Stimulated activated CD4-positive, alpha-beta T cell treated with anti-CD3 and anti-CD28 coated beads, Interleukin-15, amount 100 ng/mL, for 1 hour (primary cell): ENCODE results near the gene FBN2.

Experiments
- DNase-seq, 2 donors: peaks; one replicate each; pipeline ENCODE4 v3.0.0-alpha.2; 2020; ENCODE audit warnings: low read depth in 1 of 2, low spot score in 1 of 2

FBN2 gene

DNA sequence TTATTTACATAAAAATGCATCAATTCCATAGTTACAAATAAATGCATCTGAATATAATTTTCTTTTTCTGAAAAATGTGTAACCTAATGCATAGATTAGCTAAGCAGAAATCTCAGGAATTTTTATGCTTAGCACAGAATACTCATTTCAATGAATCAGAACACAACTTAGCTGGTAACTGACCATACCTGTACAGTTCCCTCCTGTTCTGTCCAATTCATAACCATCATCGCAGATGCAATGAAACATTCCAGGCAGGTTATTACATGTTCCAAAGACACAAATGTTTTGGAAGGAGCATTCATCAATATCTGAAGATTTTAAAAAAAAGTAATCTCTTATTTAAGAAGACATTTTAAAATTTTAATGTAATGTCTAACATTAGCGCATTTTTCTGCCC is 219.4 kb downstream of the FBN2 start:
- no peak for DNase-seq

DNA sequence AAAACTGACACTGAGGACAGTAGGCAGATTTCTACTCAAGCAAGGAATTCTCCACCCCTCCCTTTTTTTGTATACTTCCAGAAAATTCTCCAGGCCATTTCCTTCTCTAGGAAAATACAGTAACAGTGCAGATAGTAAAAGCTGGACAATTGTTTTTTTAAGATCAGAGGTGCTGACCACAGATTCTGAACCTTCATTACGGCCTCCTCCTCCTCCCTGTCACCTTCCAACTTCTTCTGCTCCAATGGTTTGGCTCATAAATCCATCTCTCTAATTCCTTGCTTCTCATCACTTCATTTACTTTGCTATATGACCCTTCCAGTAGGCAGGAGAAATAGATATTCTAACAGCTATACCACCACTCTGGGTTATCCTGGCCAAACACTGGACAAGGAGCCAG is 220.6 kb downstream of the FBN2 start:
- DNase-seq, result no peak

DNA sequence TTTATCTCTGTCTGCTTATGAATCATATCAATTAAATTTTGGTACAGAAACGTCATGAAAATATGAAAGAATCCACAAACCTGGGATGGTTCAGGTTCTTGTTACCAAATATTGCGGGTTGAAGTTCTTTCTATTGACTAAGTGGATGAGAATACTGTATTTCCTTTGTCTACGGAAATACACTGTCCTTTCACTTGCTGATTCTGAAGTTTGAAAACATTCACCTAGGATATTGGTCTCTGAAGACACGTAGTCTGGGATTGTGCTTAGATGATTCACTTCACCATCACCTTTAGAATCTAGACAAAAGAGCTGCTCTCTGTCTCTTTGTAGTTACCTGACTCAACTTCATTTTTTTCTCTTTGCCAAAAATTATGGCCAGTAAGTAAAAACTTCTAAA is 222.4 kb downstream of the FBN2 start:
- no peak for DNase-seq

DNA sequence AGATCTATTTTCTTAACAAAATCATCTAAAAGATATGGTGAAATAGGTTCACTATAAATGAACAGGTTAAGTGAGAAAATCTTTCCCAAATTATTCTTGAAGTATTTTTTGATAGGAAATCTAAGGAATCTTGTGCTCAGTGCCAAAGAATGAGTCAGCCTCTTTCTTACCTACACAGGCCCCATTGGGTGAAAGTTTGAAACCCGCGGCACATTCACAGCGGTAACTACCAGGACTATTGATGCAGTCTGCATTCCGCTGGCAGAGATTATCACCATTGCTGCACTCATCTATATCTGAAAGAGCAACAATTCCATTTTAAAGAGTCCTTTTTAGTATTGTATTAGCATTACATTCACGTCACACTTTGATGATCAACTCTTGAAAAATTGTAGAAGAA is 232.7 kb downstream of the FBN2 start:
- DNase-seq, result no peak

DNA sequence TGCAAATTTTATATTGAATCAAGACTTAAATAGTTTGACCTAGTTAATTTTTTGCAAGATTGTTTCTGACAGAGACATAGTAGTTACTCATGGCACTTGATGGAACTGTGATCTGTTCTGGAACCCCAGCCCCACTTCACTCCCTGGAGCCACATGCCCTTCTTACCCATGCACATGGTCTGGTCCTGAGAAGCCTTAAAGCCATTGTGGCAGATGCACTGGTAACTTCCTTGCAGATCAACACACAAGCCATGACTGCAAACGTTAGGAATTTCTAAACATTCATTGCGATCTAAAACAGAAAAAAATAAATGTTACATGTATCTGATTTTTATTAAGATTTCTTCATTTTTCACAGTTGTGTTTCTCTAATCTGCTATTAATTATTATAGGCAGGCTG is 233.3 kb downstream of the FBN2 start:
- DNase-seq, result no peak

DNA sequence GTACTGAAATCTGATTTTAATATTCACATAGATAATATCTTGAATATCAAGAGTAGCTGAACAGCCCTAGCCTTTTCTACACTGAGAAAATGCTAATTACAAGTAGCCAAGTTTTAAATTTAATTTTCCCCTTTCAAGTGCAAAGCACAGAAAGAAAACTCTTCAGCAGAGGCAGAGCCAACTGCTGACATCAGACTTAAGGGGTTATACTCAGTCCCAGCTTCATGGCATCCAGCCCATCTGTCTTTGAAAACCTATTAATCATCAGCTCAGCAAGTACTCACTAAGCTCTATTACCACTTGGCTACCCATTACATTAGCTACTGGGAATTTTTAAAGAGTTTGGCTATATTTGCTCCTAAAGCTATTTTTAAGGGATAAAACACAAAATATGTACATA is 234.0 kb downstream of the FBN2 start:
- DNase-seq, result no peak

DNA sequence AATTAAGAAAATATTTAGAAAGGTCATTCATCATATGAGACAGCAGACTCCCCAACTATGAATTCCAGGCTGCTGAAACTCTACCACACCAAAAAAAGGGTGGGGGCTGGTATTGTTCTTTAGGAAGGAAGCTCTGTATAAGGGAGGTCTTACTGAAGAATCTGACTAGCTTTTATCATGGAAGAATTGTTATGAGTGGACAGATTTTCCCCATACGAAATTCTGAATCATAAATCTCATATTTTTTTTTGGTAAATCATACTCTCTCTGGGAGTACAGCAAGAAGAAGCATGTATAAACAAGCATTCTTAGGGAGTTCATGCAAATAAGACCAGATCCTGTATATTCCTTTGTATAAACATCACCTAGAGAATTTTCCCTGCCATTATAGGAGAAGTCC is 234.5 kb downstream of the FBN2 start:
- DNase-seq, result no peak

DNA sequence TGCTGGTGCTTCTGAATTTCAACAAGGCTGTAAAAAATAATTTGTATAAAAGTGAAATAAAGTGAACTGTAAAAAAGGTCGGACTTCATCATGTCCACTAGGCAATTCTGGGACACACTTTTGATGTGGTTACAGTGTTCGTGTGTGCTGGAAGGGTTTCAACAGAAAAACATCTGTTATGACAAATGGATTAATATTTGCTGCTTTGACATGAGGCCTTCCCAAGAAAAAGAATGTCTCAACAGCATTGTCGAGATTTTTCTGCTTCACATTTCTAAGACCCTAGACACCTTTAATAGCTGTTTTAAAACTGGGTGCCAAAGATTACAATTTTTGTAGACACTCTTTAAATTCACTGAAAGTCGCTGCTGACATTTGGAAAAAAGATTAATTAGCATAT is 237.9 kb downstream of the FBN2 start:
- no peak for DNase-seq

DNA sequence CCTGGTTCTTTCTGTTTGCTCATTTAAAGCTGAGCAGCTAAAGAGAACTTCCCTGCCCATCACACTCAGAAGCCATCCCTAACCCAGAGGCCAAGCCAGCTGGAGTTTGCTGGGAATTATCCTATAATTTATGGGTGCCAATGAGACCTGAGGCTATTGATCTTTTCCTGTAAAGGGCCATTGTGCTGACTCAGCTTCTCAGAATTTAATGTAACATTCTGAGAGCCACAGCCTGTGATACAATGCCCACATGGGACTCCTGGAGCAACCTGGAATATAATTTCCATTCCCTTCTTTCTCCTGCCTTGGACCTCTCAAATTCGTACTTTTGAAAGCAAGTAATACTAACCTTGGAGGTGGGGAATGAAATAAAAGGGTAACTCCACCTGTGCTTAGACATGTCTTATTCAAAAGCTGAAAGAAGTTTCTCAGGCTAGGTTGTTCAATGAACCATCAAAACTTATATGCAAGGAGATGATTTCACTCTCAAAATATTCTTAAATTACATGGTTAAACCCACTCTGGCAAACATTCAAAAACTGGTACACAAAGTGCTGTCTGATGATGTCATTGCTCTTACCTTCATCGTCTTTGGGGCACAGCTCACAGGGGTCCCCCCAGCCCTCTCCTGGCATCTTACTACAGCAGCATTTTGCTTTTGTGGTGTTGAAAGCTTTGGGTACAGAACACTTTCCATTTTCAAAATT is 247.7 kb downstream of the FBN2 start:
- DNase-seq, result no peak

DNA sequence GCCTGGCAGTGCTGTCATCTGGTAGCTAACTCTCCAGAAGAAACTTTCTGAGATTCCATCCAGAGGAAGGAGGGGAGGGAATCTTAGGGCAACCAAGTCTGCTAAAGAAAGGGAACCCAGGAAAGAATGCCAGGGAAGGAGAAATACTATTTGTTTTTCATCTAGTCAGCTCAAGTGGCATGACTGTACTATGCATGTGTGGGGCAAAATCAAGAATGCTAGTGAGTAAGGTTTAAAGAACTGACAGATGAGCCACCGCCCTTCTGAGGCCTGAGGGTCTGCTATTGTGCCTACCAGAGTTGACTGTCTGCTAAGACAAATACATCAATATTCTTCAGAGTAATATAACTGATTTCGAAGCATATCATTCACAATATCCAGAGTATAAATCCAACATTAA is 250.3 kb downstream of the FBN2 start:
- no peak for DNase-seq

DNA sequence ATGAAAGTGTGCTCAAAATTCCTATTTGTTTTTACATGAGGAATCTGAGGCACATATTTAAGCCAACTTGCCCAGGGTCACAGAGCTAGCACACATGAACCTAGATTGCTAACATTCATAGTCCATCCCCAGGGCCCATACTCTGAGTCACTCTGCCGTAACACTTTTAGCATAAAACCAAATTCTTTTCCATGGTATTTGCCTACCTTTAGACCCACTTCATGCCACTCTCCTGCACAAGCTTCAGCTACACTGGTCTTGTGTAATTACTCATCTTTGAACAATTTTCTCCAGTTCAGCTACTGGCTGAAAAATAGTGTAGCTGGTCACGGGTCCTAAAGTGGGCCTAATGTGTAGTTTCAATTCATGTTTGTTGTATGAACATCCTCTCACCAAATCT is 253.8 kb downstream of the FBN2 start:
- no peak for DNase-seq

DNA sequence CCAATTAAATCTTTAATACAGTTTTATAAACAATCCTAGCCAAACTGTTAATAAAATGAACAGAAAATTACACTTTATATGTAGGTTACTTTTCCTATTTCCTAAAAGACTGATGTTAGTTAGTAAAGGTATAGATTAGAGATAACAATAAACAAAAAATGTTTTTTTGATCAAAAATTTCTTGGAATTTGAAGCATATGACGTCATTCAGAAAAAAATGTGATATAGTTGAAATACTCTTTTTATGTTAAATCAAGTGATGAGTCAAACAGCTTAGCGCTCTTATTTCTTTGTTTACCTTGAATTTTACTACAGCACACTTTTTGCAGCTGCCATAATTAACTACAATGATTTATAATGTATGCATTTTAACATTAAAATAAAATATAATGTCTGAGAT is 258.7 kb downstream of the FBN2 start:
- DNase-seq, result no peak

DNA sequence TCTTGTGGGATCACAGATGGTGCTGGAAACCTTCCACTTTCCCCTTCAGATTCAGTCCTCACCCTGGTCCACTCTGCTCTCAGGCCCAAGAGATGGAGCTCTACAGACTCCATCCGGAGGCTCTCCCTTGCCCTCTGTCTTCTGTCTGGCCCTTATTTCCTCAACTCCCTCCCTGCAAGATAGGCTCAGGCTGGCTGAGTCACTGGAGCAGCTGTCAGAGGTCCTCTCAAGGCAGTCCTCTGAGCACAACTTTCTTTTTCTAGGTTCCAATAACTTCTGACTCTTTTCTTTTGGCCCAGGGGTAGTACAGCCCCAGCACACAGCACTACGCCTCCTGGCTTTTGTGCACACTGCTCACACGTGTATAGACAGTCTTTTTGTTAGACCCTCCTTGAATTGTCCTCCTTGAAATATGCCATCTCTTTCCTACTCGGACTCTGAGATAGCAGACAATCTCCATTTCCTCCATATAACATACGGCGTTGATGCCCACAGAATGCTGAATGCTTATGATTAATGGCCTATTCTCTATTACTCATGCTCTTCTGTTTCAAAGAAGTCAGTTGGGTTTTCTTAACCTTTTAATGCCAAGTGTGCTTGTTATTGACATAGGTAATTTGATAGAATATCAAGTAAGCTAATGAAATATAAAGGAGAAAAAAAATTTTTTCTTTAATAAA is 261.4 kb downstream of the FBN2 start:
- no peak for DNase-seq

DNA sequence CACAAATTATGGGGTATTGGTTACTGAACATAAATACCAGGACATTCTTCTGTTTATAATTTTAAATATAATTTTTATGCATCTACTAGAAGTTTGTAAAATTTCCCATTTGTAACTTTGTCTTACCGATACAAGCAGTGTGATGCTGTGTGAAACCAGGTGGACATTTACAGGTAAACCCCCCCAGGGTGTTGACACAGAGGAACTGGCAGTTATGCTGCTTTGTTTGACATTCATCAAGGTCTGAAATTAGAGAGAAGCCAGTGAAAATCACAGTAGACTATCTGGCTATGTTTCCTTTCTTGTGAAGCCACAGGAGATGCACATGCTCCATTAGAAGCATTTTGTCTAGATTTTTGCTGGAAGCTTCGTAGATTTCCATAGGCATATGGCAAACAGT is 263.6 kb downstream of the FBN2 start:
- DNase-seq, result no peak

DNA sequence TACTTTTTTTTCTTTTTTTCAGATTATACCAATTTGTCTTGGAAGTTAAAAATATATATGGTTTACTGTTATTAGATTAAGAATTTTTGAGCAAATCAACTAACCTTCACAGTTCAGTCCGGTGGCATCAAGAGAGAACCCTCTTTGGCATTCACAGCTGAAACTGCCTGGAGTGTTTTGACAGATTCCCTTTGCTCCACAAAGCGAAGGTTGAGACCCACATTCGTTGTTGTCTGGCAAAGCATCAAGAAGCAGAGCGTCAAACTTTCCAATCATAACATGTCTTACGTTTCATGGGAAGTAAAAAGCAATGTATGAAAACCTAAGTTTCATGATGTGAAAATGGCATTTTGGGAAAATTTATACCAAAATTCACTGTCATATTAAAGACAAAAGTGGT is 264.3 kb downstream of the FBN2 start:
- no peak for DNase-seq

DNA sequence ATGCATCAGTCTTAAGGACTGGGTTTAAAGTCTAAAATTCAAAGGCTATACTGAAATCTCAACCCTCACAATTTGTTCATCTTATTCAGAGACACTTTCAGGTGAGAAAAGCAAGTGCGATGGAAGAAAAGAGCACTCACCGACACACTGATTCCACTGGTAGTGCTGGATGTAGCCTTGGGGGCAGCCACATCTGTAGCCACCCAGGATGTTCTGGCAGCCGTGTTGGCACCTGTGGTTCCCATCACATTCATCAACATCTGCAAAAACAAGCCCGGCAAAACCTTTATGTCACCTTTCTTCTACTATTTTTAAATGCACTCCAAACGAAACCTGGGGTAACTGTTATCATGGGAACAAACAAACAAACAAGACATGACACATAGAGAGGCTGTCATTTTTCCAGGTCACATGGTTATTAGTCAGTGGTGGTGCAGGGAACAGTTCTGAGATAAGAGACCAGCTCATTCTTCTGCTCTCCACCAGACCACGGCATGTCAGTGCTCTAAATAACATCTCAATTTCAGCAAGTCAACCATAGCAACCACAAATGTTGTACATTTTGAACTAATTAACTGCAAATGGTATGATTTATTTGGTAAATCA is 266.1 kb downstream of the FBN2 start:
- DNase-seq, result no peak

DNA sequence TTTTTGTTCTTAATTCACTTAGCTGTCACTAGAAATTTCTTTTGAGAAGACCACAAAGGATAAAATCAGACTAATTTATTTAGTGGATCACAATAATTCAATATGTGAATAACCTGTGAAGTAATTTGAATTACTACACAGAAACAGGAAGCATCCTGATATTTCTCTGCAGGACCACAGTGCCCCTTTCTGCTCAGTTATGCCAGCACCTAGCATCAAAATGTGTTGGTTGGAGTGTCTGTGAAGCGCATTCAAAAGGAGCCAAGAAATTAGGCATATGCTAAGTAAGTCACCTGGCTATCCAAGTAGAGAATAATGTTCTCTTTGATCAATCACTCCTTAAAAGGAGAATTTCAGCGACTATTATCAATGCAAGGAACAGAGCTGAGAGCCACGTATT is 267.0 kb downstream of the FBN2 start:
- DNase-seq, result no peak

DNA sequence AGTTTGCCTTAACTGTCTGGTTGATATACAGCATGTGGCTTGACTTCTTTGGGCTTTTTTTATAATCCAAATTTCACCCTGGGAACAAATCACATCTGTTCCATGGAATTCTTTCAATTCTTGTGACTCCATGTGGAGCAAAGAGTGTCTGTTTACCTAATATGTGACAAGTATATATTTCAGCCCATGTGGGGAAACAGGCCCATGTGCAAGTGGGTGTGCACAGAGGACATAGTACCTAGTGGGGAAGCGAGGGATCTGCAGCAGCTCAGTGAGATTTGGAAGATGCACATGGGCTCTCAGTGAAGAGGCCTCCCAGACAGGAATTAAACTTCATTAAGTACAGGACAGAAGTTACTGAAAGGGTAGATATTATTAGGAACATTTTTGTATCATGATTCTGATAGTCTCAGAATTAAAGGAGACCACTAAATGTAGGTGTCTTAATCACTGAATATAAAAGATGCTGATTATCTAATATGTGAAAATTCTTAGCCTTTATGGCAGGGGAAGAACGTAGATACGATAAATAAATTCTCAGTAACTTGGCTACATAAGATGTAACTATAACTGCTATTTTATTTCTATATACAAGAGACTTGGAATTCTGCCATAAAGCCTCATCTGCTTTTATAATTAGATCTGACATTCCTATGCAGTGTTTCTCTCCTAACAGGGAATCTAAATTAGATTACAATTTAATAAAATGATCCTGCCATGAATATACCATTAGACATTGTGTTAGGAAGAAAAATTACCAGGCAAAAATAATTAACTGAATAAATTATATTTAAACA is 273.3 kb downstream of the FBN2 start:
- no peak for DNase-seq

DNA sequence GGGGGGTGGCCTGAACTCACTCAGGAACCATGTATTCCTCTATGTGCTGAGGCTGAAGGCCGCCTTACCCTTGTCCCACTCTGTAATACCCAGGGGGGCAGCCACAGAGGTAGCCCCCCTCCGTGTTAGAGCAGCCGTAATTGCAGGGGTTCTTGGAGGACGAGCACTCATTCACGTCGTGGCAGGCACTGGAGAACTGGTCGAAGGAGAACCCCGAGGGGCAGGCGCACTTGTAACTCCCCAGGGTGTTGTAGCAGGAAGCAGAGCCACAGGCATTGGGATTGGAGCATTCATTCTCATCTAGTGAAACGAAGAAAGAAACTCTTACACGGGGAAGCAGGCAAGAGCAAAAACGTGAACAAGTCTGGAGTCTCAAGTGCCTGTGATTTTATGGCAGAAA is 274.7 kb downstream of the FBN2 start:
- DNase-seq, result no peak

DNA sequence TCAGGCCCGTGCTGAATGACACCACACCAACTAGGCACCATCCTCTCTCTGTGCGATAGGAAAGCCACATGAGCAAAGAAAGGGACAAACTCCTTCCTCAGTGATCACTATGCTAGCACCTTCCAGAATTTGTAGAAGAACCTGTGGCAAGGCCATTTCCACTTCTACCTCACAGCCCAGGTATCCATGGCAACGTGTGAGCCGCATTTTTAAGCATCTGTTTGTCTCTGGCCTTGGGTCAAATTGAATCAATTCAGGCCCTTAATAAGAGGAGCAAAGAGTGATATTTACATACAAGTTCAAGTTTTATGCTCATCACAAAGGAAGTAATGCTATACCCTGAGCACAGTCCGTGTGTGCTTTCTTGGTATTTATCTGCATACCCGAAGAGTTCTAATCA is 275.1 kb downstream of the FBN2 start:
- no peak for DNase-seq

DNA sequence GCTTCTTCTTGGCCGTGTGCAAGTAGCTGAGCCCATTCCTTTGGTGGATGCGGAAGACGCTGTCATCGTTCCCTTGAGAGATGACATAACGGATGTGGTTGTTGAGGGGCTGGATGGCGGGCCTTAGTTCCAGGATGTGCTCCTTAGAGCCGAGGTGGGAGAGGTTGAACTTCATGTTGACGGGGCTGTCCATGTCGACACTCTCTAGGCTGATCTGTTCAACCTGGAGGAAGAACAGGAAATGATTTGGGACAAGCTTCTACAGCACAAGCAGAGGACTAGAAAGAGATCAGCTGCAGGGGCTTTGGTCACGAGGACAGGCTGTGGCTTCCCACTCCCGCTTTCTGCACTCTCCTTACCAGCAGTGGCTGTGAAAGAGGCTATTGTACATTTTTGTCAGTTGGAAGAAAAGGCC is 278.4 kb downstream of the FBN2 start:
- no peak for DNase-seq

DNA sequence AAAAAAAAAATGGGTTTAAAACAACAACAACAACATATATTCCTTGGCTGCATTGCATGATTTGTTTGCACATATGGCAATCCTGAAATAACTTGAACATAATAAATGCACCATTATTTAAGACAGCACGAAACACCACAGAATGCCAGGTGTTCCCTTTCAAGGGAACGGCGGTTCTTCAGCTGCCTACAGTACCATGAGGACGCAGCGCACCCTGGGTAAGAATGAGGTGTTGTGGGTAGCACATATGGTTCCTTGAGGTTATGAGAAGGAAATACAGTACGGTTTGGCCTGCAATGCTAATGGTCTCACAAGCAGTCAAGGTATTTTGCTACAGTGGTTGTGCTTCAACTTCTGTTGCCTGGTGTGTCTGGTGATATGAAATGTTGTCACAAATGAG is 279.7 kb downstream of the FBN2 start:
- no peak for DNase-seq
